ENCODE data around the gene LSM8.
A peak's percentile ranks its signal among the peaks of the same experiment; 100 is the strongest.

The LSM8 gene

GRCh38 chr7:118152149-118152548 is 31.8 kb upstream of the LSM8 start:
- ChIA-PET POLR2A (no interaction called here), CTCF (interaction anchor here (0.7 to 3.7 kb wide), 11 partner anchors 17 to 693 kb away, joined by 3 to 17 read pairs (median 3); no protein-coding TSS in a partner anchor)
- TF ChIP-seq CTCF (IDR thresholded peaks at IDR 0.05; ENCODE audit: control extremely low read depth, extremely low read depth, low read depth, missing control alignments), result no peak

GRCh38 chr7:118152654-118153053 is 31.3 kb upstream of the LSM8 start:
- CTCF ChIA-PET, result interaction anchor here (0.7 to 3.7 kb wide), 10 partner anchors 16 to 459 kb away, joined by 3 to 17 read pairs (median 3); no protein-coding TSS in a partner anchor
- no peak for DNase-seq (ENCODE audit: extremely low spot score)
- POLR2A ChIA-PET, result no interaction called here
- TF ChIP-seq CTCF (IDR thresholded peaks at IDR 0.05; ENCODE audit: control extremely low read depth, extremely low read depth, low read depth, missing control alignments), result no peak

More at GRCh38 chr7:118152149-118152548, 31.8 kb upstream of the LSM8 start:
- DNase-seq (ENCODE audit: extremely low spot score), result no peak

- TF ChIP-seq CTCF (IDR thresholded peaks at IDR 0.05; ENCODE audit: control extremely low read depth, extremely low read depth, low read depth, missing control alignments), result peak; percentile 78
- ChIA-PET POLR2A (interaction anchor here (0.6 kb wide), 1 partner anchor 698 kb away, joined by 4 read pairs; no protein-coding TSS in a partner anchor), CTCF (interaction anchor here (0.6 to 3.7 kb wide), 22 partner anchors 8 to 941 kb away, joined by 3 to 17 read pairs (median 3); no protein-coding TSS in a partner anchor)
- peak; percentile 12 for DNase-seq (ENCODE audit: extremely low spot score)
These were observed 30.3 kb upstream of the LSM8 start for GRCh38 chr7:118153551-118154177.

- CTCF ChIA-PET, result interaction anchor here (2.5 kb wide), 1 partner anchor 12 kb away, joined by 10 read pairs; no protein-coding TSS in a partner anchor
- no peak for DNase-seq (ENCODE audit: extremely low spot score)
- no peak for TF ChIP-seq CTCF (IDR thresholded peaks at IDR 0.05; ENCODE audit: control extremely low read depth, extremely low read depth, low read depth, missing control alignments)
- POLR2A ChIA-PET, result no interaction called here
These were observed 25.2 kb upstream of the LSM8 start for GRCh38 chr7:118158766-118159165.

GRCh38 chr7:118169146-118169545 is 14.8 kb upstream of the LSM8 start:
- DNase-seq (ENCODE audit: extremely low spot score), result no peak
- CTCF ChIA-PET, result interaction anchor here (0.9 to 1.6 kb wide), 3 partner anchors 15 to 22 kb away, joined by 3 read pairs; no protein-coding TSS in a partner anchor
- POLR2A ChIA-PET, result no interaction called here
- no peak for TF ChIP-seq CTCF (IDR thresholded peaks at IDR 0.05; ENCODE audit: control extremely low read depth, extremely low read depth, low read depth, missing control alignments)

- TF ChIP-seq CTCF (IDR thresholded peaks at IDR 0.05; ENCODE audit: control extremely low read depth, extremely low read depth, low read depth, missing control alignments), result no peak
- CTCF ChIA-PET, result interaction anchor here (1.3 kb wide), 1 partner anchor 9 kb away, joined by 3 read pairs; no protein-coding TSS in a partner anchor
- POLR2A ChIA-PET, result no interaction called here
These were observed 8.2 kb upstream of the LSM8 start for GRCh38 chr7:118175740-118176139.

More at GRCh38 chr7:118175740-118176139, 8.2 kb upstream of the LSM8 start:
- no peak for DNase-seq (ENCODE audit: extremely low spot score)
